K562 (cell line): ENCODE results near the gene HECW1. TPM values are rescaled to one million over a fixed set of nuclear protein-coding genes. Genes with fewer than 3 reads are reported as not detected.

Source experiments
- ATF3 ChIP-seq, 2 experiments: fragments of 450-650 bp in 1 of 2; sonication (generic) in 1 of 2; formaldehyde crosslinking in 1 of 2; IDR thresholded peaks in 1 of 2; conservative IDR thresholded peaks in 1 of 2; 2 replicates each; pipeline versions ENCODE4 v1.6.1 to v1.8.1; 2016 to 2023; ENCODE audit warnings: mild to moderate bottlenecking in 2 of 2, moderate library complexity in 2 of 2, inconsistent platforms in 1 of 2, missing genetic modification reagents in 1 of 2
- ATF4 ChIP-seq: fragments of 450-650 bp; formaldehyde crosslinking; IDR thresholded peaks from 2 replicates; pipeline ENCODE4 v1.4.0; 2022; ENCODE audit warnings: mild to moderate bottlenecking, moderate library complexity
- CBX2 ChIP-seq: fragments of 200-600 bp; sonication (generic); IDR thresholded peaks from one replicate; pipeline ENCODE4 v1.6.1; 2012; ENCODE audit warnings: mild to moderate bottlenecking, low read length, inconsistent platforms; ENCODE audit not compliant: insufficient read depth, poor library complexity, severe bottlenecking
- CEBPG ChIP-seq, 3 experiments: fragments of 200-800 bp in 1 of 3; sonication (Bioruptor generic) in 1 of 3; sonication (generic) in 1 of 3; formaldehyde crosslinking in 1 of 3; IDR thresholded peaks in 2 of 3; conservative IDR thresholded peaks in 1 of 3; 2 replicates each; pipeline versions ENCODE4 v1.6.1 to v1.8.0; 2016 to 2022; ENCODE audit warnings: missing compliant biosample characterization in 2 of 3, missing genetic modification characterization in 2 of 3, mild to moderate bottlenecking in 1 of 3, missing genetic modification reagents in 1 of 3
- E2F1 ChIP-seq: sonication (generic); formaldehyde crosslinking; IDR thresholded peaks from 2 replicates; pipeline ENCODE4 v1.8.1; 2023; ENCODE audit warnings: mild to moderate bottlenecking, missing genetic modification reagents, moderate library complexity
- EGR1 ChIP-seq: fragments of 450-650 bp; conservative IDR thresholded peaks from 2 replicates; pipeline ENCODE4 v1.6.1; 2017; ENCODE audit warnings: mild to moderate bottlenecking
- ELF4 ChIP-seq: fragments of 450-650 bp; formaldehyde crosslinking; IDR thresholded peaks from 2 replicates; pipeline ENCODE4 v1.4.0; 2022; ENCODE audit warnings: missing genetic modification characterization
- EWSR1 ChIP-seq: fragments of 450-650 bp; IDR thresholded peaks from 2 replicates; pipeline ENCODE4 v1.6.1; 2018; ENCODE audit warnings: borderline replicate concordance, mild to moderate bottlenecking, low read depth, moderate library complexity; ENCODE audit not compliant: partially characterized antibody
- HBP1 ChIP-seq: fragments of 450-650 bp; formaldehyde crosslinking; IDR thresholded peaks from 2 replicates; pipeline ENCODE4 v1.4.0; 2022; ENCODE audit warnings: missing genetic modification characterization
- ID3 ChIP-seq, 2 experiments: fragments of 250-450 bp in 1 of 2; fragments of 450-650 bp in 1 of 2; sonication (Bioruptor Pico) in 1 of 2; IDR thresholded peaks; 2 replicates each; pipeline versions ENCODE4 v1.6.1 to v1.8.0; 2016 to 2021; ENCODE audit warnings: mild to moderate bottlenecking in 2 of 2, moderate library complexity in 2 of 2, missing compliant biosample characterization in 1 of 2, missing genetic modification characterization in 1 of 2
- PBX2 ChIP-seq, 2 experiments: IDR thresholded peaks in 1 of 2; conservative IDR thresholded peaks in 1 of 2; 2 replicates each; pipeline ENCODE4 v1.6.1; 2016; ENCODE audit warnings: low read depth in 2 of 2, mild to moderate bottlenecking in 1 of 2, missing compliant biosample characterization in 1 of 2, missing genetic modification characterization in 1 of 2, moderate library complexity in 1 of 2
- RCOR1 ChIP-seq, 2 experiments: IDR thresholded peaks; 2 replicates each; pipeline ENCODE4 v1.6.1; 2012; ENCODE audit warnings: low read depth in 2 of 2, low read length in 2 of 2, borderline replicate concordance in 1 of 2, improper control_type of control experiment in 1 of 2
- SOX6 ChIP-seq: fragments of 450-650 bp; IDR thresholded peaks from 2 replicates; pipeline ENCODE4 v1.6.1; 2014; ENCODE audit warnings: mild to moderate bottlenecking
- ZNF511 ChIP-seq: sonication (generic); formaldehyde crosslinking; IDR thresholded peaks from 2 replicates; pipeline ENCODE4 v1.8.0; 2022; ENCODE audit warnings: mild to moderate bottlenecking, missing genetic modification reagents
- ZNF57 ChIP-seq: fragments of 450-650 bp; formaldehyde crosslinking; IDR thresholded peaks from 2 replicates; pipeline ENCODE4 v1.4.0; 2020; ENCODE audit warnings: mild to moderate bottlenecking, moderate library complexity
- ZNF584 ChIP-seq: fragments of 200-800 bp; sonication (Bioruptor generic); IDR thresholded peaks from 2 replicates; pipeline ENCODE4 v1.6.1; 2016; ENCODE audit warnings: low read depth, mild to moderate bottlenecking, missing genetic modification characterization, missing compliant biosample characterization
- polyA plus RNA-seq, 8 experiments: library from polyadenylated mRNA; depleted of rRNA in 4 of 8; stranded (reverse) in 5 of 8; unstranded in 3 of 8; fragments of >200 nt; fragmentation: Nextera tagmentation in 2 of 8; fragmentation: Illumina TruSeq in 1 of 8; extraction: Ambion mirVana in 2 of 8; extraction: Trizol in 1 of 8; gene quantifications; 2 replicates each; pipeline versions ENCODE4 v1.2.1 to v1.2.3, GENCODE V29; 2011 to 2014; ENCODE audit warnings: inconsistent platforms in 1 of 8, missing spikeins in 1 of 8
- total RNA-seq, 7 experiments: library from RNA; depleted of rRNA in 6 of 7; stranded (reverse); fragments of >200 nt in 6 of 7; fragmentation: Illumina TruSeq in 2 of 7; extraction: Trizol in 2 of 7; gene quantifications; 2 replicates each; pipeline versions ENCODE4 v1.2.1 to v1.2.3, GENCODE V29; 2011 to 2021; ENCODE audit warnings: low replicate concordance in 1 of 7

Gene HECW1
- total and polyA plus RNA-seq, 9 of the 15 experiments (the other 6 are each of a cell fraction or from before 2014, with no cell fraction given), result 0.07 to 0.31 (median 0.13) TPM; not detected in 4

GRCh38 chr7:43553999-43554398, 441.6 kb downstream of the HECW1 start (continued):
- TF ChIP-seq CEBPG (CRISPR knock-in tag; IDR thresholded peaks at IDR 0.05) (peak; percentile 61), CEBPG (tag; conservative IDR thresholded peaks at IDR 0.05 in 1 of 2, IDR thresholded peaks at IDR 0.05 in 1 of 2) (peak; percentile 98 to 99), ID3 (CRISPR knock-in tag; IDR thresholded peaks at IDR 0.05) (no peak), ID3 (tag; IDR thresholded peaks at IDR 0.05) (no peak), ELF4 (CRISPR knock-in tag) (no peak), ATF4 (CRISPR knock-in tag) (peak; percentile 95), CBX2 (no peak), EWSR1 (no peak), PBX2 (CRISPR knock-in tag; IDR thresholded peaks at IDR 0.05; ENCODE audit: low read depth) (no peak), PBX2 (tag; conservative IDR thresholded peaks at IDR 0.05; ENCODE audit: low read depth) (no peak), RCOR1 (IDR thresholded peaks at IDR 0.05; ENCODE audit: borderline replicate concordance in 1 of 2, low read depth in 2 of 2, low read length in 2 of 2) (no peak), E2F1 (CRISPR knock-in tag) (no peak), EGR1 (no peak), ATF3 (IDR thresholded peaks at IDR 0.05) (peak; percentile 82), ATF3 (CRISPR knock-in tag; conservative IDR thresholded peaks at IDR 0.05) (no peak), ZNF584 (CRISPR knock-in tag) (0 out of 2 replicates have a peak, but pooled peaks have one; percentile 39), ZNF57 (CRISPR knock-in tag) (no peak), ZNF511 (no peak), SOX6 (peak; percentile 30; the same call in 1 of the 2 replicates), HBP1 (CRISPR knock-in tag) (no peak)
